A549 (cell line): ENCODE results near the gene ANO2.

Source experiments
- CEBPB ChIP-seq, 2 experiments: fragments of >200 bp in 1 of 2; sonication (Bioruptor Twin) in 1 of 2; formaldehyde crosslinking in 1 of 2; IDR thresholded peaks; 2 replicates each; pipeline ENCODE4 v1.6.1; 2012 to 2016
- CHD2 ChIP-seq: fragments of 150-350 bp; IDR thresholded peaks from 2 replicates; pipeline ENCODE4 v1.6.1; 2014; ENCODE audit warnings: low read length; ENCODE audit not compliant: partially characterized antibody
- CHD4 ChIP-seq: fragments of 200-600 bp; sonication (generic); IDR thresholded peaks from 2 replicates; pipeline ENCODE4 v1.6.1; 2016; ENCODE audit warnings: antibody characterized with exemption, mild to moderate bottlenecking, borderline replicate concordance
- CTCF ChIP-seq: fragments of >200 bp; sonication (Bioruptor Twin); formaldehyde crosslinking; IDR thresholded peaks from 3 replicates; pipeline ENCODE4 v1.5.1; 2016
- MAZ ChIP-seq: fragments of 150-350 bp; IDR thresholded peaks from 2 replicates; pipeline ENCODE4 v1.6.1; 2014; ENCODE audit warnings: antibody characterized with exemption, low read depth, low read length, borderline replicate concordance
- MYC ChIP-seq: IDR thresholded peaks from 2 replicates; pipeline ENCODE4 v1.6.1; 2012; ENCODE audit warnings: mild to moderate bottlenecking, inconsistent platforms, low read length, improper control_type of control experiment, borderline replicate concordance
- NR3C1 ChIP-seq: fragments of >200 bp; sonication (Bioruptor Twin); formaldehyde crosslinking; IDR thresholded peaks from 3 replicates; pipeline ENCODE4 v1.6.1; 2017
- PHF8 ChIP-seq: fragments of 200-600 bp; sonication (generic); IDR thresholded peaks from 2 replicates; pipeline ENCODE4 v1.6.1; 2016; ENCODE audit warnings: low read depth, mild to moderate bottlenecking, antibody characterized with exemption, moderate library complexity, borderline replicate concordance
- POLR2A ChIP-seq: IDR thresholded peaks from 2 replicates; pipeline ENCODE4 v1.6.1; 2012; ENCODE audit warnings: mild to moderate bottlenecking, low read length
- RCOR1 ChIP-seq: fragments of 150-350 bp; IDR thresholded peaks from 2 replicates; pipeline ENCODE4 v1.6.1; 2014; ENCODE audit warnings: antibody characterized with exemption, low read length, low read depth
- REST ChIP-seq: fragments of 200-600 bp; sonication (generic); IDR thresholded peaks from 2 replicates; pipeline ENCODE4 v1.6.1; 2016; ENCODE audit warnings: antibody characterized with exemption, mild to moderate bottlenecking, moderate library complexity
- TF ChIP-seq, protein P1 (sequence below): fragments of 150-350 bp; IDR thresholded peaks from 2 replicates; pipeline ENCODE4 v1.6.1; 2014; ENCODE audit warnings: low read depth, mild to moderate bottlenecking, low read length
- TF ChIP-seq, protein P2 (sequence below): fragments of 250-450 bp; sonication (Bioruptor Pico); IDR thresholded peaks from 2 replicates; pipeline ENCODE4 v1.5.0; 2021; ENCODE audit warnings: mild to moderate bottlenecking, moderate library complexity, borderline replicate concordance
- TF ChIP-seq, protein P3 (sequence below): IDR thresholded peaks from 2 replicates; pipeline ENCODE4 v1.6.1; 2012

GRCh38 chr12:5628501-5628900 lies 316.6 kb downstream of the ANO2 start:
- TF ChIP-seq CTCF, result no peak
- no peak for TF ChIP-seq MYC
- TF ChIP-seq RCOR1, result no peak
- no peak for TF ChIP-seq CEBPB (IDR thresholded peaks at IDR 0.05)
- TF ChIP-seq, protein P1, sequence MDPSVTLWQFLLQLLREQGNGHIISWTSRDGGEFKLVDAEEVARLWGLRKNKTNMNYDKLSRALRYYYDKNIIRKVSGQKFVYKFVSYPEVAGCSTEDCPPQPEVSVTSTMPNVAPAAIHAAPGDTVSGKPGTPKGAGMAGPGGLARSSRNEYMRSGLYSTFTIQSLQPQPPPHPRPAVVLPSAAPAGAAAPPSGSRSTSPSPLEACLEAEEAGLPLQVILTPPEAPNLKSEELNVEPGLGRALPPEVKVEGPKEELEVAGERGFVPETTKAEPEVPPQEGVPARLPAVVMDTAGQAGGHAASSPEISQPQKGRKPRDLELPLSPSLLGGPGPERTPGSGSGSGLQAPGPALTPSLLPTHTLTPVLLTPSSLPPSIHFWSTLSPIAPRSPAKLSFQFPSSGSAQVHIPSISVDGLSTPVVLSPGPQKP, result no peak
- no peak for TF ChIP-seq PHF8
- TF ChIP-seq POLR2A, result no peak
- TF ChIP-seq CHD2, result no peak
- TF ChIP-seq CHD4, result no peak
- TF ChIP-seq, protein P2, sequence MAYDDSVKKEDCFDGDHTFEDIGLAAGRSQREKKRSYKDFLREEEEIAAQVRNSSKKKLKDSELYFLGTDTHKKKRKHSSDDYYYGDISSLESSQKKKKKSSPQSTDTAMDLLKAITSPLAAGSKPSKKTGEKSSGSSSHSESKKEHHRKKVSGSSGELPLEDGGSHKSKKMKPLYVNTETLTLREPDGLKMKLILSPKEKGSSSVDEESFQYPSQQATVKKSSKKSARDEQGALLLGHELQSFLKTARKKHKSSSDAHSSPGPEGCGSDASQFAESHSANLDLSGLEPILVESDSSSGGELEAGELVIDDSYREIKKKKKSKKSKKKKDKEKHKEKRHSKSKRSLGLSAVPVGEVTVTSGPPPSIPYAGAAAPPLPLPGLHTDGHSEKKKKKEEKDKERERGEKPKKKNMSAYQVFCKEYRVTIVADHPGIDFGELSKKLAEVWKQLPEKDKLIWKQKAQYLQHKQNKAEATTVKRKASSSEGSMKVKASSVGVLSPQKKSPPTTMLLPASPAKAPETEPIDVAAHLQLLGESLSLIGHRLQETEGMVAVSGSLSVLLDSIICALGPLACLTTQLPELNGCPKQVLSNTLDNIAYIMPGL (CRISPR knock-in tag), result no peak
- no peak for TF ChIP-seq MAZ
- TF ChIP-seq NR3C1, result no peak
- no peak for TF ChIP-seq REST
- TF ChIP-seq, protein P3, sequence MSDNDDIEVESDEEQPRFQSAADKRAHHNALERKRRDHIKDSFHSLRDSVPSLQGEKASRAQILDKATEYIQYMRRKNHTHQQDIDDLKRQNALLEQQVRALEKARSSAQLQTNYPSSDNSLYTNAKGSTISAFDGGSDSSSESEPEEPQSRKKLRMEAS, result no peak
